Measurements from ENCODE around the gene TASL. TPM values are rescaled to one million over a fixed set of nuclear protein-coding genes. Genes with fewer than 3 reads are reported as not detected.
"Not testable (repeated sequence)": the region's sequence is repeated elsewhere in the genome, so short reads cannot be mapped to it uniquely, and the experiment has no call there.

TASL gene, protein sequence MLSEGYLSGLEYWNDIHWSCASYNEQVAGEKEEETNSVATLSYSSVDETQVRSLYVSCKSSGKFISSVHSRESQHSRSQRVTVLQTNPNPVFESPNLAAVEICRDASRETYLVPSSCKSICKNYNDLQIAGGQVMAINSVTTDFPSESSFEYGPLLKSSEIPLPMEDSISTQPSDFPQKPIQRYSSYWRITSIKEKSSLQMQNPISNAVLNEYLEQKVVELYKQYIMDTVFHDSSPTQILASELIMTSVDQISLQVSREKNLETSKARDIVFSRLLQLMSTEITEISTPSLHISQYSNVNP
- not detected in 2 replicates for total RNA-seq (2014; rRNA removed; shearing (Covaris generic))

DNA sequence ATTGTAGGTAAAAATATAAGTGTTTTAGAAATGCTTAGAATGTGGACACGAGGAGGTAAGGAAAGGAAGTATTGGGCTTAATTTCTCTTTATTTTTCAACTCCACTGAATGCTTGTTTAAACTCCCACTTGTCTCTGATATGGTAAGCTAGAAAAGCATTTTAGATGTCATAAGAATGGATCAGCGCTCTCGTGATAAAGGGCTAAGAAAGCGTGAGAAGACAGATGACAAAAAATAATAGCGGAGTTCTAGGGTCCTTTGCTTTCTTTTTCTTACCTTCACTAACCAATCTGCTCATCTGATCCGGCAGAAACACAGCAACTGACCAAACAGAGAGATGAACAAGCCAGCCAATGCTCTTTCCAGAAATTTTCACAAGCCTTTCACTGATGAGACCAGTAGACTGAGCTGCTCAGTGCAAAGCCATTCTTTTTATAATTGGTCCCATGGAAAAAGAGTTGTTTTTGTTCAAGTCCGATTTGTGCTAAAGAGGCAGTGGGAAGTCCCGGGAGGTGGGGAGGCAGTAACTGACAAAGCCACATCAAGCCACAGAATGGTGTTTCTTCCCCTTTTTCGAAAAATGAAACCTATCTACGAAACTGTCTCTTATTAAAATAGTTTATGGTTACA, at the start of gene TASL:
TSS of gene TASL (minus strand) at position 405 of the 630 bp plus-strand sequence. CDS start 17,411 bp downstream, outside the sequence.
- Histone ChIP-seq H3K9me3 (replicated peaks) (no peaks in the 10 kb centered on the region), H3K4me3 (no peak within 1 kb of the TSS), H3K4me1 (no peaks in the 10 kb centered on the region), H3K27me3 (no peaks in the 10 kb centered on the region), H3K27ac (no peak within 1 kb of the TSS), H3K36me3 (no peaks in the 10 kb centered on the region)
- no peak for DNase-seq

DNA sequence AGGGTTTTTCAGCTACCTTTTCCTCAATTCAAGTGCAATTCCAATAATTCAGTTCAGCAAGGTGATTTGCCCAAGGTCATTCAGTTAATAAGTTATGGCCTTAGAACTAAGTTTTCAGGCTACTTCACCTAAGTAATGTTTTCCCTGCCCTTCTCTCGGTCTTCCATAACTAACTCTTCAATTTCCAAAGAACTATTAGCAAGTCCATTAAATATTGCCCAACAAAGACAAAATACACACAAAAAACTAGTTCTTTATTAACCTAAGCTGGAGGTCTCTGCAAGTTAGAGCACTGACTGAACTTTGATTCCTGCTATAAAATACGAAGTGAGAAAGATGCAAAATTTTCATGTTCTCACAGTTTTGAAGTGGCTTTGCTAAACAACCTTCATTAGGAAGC, 48.8 kb upstream of the TASL start:
- Histone ChIP-seq H3K36me3 (no peaks in the 10 kb centered on the region), H3K4me1 (no peaks in the 10 kb centered on the region), H3K27me3 (no peaks in the 10 kb centered on the region), H3K4me3 (no peak overlapping the region), H3K9me3 (replicated peaks) (no peaks in the 10 kb centered on the region), H3K27ac (no peak overlapping the region)
- DNase-seq, result no peak

DNA sequence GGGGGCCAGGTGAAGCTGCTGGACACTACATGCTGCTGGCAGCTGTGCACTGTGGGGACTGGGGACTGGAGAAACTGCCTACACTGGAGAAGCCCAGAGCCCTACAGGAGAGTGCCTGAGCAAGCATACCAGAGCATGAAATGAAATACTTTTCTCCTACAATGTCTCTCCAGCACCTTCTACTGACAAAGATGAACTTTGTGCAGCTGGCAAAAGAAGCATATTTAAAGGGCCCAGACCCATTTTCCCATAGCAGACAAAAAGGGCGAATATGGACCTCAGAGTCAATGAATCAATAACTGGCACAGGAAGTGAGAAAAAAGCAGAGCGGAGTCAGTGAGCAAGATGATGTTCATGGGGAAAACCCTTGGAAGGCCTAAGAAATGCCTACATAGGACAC, 44.8 kb upstream of the TASL start:
- no peaks in the 10 kb centered on the region for H3K9me3 ChIP-seq (replicated peaks)
- H3K4me3 ChIP-seq, result no peak overlapping the region
- no peak for DNase-seq
- H3K36me3 ChIP-seq, result no peaks in the 10 kb centered on the region
- no peak overlapping the region for H3K27ac ChIP-seq
- no peaks in the 10 kb centered on the region for H3K27me3 ChIP-seq
- no peaks in the 10 kb centered on the region for H3K4me1 ChIP-seq

DNA sequence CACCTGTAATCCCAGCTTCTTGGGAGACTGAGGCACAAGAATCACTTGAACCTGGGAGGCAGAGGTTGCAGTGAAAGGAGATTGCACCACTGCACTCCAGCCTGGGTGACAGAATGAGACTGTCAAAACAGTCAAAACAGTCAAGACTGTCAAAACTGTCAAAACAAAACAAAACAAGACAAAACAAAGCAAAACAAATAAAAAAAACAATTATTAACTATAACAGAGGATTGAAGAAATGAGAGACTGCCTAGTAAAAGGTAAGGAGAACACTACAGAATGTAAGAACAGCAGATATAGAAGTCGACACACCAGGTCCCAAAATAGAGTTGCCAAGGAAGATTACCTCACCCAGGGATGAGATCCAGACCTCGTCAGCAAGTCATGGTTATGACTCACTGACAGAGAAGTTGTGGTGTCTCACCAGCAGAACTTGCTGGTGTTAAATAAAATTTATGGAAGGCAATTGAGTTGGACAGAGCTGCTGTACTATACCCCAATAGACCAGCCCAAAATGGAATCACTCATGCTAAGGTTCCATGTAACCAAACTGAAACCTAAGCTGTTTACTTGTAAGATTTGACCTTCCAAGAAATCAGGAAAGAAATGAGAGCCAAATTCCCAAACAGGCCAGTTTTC, 43.5 kb upstream of the TASL start:
- DNase-seq, result peak in 1 of 2 experiments; percentile 1
- Histone ChIP-seq H3K9me3 (replicated peaks) (no peaks in the 10 kb centered on the region), H3K4me1 (no peaks in the 10 kb centered on the region), H3K4me3 (no peak overlapping the region), H3K27ac (no peak overlapping the region), H3K36me3 (no peaks in the 10 kb centered on the region), H3K27me3 (no peaks in the 10 kb centered on the region)

DNA sequence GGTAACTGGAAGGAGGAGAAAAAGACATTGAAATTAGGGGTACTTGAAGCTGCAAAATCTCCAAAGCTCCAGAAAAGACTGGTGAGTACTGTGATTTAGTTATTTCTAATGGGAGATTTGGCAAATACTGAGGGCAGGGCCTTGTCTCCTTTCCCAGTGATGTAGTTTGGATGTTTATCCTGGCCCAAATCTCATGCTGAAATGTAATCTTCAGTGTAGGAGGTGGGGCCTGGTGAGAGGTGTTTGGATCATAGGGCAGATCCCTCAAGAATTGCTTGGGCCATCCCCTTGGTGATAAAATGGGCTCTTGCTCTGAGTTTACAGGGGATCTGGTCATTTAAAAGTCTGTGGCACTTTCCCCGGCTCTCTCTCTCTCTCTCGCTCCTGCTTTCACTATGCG, 42.6 kb upstream of the TASL start:
- Histone ChIP-seq H3K36me3 (no peaks in the 10 kb centered on the region), H3K4me1 (no peaks in the 10 kb centered on the region), H3K27me3 (no peaks in the 10 kb centered on the region), H3K9me3 (replicated peaks) (no peaks in the 10 kb centered on the region), H3K4me3 (no peak overlapping the region), H3K27ac (no peak overlapping the region)
- DNase-seq, result no peak

DNA sequence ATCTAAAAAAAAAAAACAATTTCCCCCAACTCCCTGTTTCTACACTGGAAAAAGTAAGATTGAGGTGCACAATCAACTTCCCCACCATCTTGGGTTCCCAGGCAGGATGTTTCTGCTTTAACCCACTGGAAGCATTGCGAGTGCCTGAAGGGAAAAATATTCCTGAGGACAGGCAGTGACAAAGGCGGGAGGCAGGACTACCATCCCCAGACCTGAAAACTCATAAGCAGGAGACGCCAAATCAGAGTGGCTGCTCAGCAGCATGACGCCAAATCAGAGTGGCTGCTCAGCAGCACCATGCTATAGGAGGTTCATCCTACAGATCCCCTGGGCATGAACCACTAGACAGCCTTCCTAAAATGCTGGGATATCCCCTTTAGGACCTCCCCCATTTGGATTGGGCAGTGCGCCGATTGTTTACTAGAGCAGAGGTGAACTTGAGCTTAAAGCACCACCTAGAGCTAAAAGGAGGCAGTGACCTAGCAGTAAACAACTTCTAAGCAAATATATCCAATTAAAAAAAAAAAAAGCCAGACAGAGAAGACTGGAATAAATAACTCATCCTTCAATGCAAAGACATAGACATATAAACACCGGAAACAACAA, 40.7 kb upstream of the TASL start:
- no peaks in the 10 kb centered on the region for H3K27me3 ChIP-seq
- DNase-seq, result no peak
- no peaks in the 10 kb centered on the region for H3K4me1 ChIP-seq
- H3K4me3 ChIP-seq, result no peak overlapping the region
- H3K27ac ChIP-seq, result no peak overlapping the region
- no peaks in the 10 kb centered on the region for H3K9me3 ChIP-seq (replicated peaks)
- H3K36me3 ChIP-seq, result no peaks in the 10 kb centered on the region

DNA sequence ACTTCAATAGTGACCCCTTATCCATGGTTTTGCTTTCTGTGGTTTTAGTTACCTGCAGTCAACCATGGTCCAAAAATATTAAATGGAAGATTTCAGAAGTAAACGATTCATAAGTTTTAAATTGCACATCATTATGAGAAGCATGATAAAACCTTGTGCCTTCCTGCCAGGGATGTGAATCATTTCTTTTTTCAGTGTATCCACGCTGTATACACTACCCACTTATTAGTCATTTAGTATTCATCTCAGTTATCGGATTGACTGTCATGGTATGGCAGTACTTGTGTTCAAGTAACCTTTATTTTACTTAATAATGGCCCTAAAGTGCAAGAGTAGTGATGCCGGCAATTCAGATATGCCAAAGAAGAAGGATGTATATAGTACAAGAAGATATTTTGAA, 37.7 kb upstream of the TASL start:
- DNase-seq, result no peak
- Histone ChIP-seq H3K36me3 (no peaks in the 10 kb centered on the region), H3K4me1 (no peaks in the 10 kb centered on the region), H3K27ac (no peak overlapping the region), H3K9me3 (replicated peaks) (no peaks in the 10 kb centered on the region), H3K4me3 (no peak overlapping the region), H3K27me3 (no peaks in the 10 kb centered on the region)

DNA sequence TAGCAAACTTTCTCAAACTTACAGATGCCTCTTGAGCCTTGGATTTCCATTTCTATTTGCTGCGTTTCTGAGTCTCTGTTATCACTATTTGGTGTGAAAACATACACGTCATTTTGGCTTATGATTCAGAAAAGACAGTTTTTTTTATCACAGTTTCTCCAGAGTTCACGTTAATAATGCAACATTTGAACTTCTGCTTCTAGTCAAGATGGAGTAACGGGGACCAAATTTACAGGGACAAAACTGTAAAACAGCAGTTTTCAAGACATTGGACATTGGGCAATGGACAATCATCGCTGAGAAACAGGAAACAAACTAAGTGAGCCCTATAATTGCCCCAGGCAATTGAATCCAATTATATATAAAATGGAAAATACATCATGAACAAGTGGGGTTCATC, 36.2 kb upstream of the TASL start:
- no peak for DNase-seq
- H3K36me3 ChIP-seq, result no peaks in the 10 kb centered on the region
- H3K9me3 ChIP-seq (replicated peaks), result no peaks in the 10 kb centered on the region
- H3K27ac ChIP-seq, result no peak overlapping the region
- no peaks in the 10 kb centered on the region for H3K27me3 ChIP-seq
- no peaks in the 10 kb centered on the region for H3K4me1 ChIP-seq
- no peak overlapping the region for H3K4me3 ChIP-seq

DNA sequence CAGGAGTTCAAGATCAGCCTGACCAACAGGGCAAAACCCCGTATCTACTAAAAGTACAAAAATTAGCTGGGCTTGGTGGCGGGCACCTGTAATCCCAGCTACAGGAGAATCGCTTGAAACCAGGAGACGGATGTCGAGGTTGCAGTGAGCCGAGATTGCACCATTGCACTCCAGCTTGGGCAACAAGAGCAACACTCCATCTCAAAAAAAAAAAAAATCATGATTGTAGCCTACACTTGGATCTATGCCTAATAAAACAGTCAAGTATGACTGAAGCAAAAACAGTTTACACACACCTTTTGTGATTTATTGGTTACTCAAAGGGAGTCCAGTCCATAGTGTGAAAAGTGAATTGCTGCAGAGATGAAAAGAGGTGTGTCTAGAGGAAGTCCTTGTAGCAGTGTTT, 34.7 kb upstream of the TASL start:
- no peaks in the 10 kb centered on the region for H3K27me3 ChIP-seq
- no peaks in the 10 kb centered on the region for H3K36me3 ChIP-seq
- H3K9me3 ChIP-seq (replicated peaks), result no peaks in the 10 kb centered on the region
- DNase-seq, result no peak
- H3K4me3 ChIP-seq, result no peak overlapping the region
- no peak overlapping the region for H3K27ac ChIP-seq
- no peaks in the 10 kb centered on the region for H3K4me1 ChIP-seq

DNA sequence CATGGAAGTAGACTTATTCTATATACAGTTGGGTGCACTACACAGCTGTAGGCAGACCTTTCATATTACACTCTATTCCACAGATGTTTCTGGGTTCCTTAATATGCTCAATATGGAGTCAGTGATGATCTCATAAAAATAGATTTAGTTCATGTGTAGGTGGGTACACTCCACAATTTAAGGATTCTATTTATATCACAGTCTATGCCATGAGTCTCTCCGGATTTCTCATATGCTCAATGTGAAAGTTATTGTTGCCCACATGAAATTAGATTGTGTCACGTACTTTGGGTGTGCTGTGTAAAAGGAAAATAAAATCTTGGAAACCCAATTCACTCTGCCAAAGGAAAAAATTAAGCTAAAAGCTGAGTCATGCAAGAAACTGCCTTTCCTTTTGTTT, 32.5 kb upstream of the TASL start:
- H3K4me1 ChIP-seq, result no peaks in the 10 kb centered on the region

DNA sequence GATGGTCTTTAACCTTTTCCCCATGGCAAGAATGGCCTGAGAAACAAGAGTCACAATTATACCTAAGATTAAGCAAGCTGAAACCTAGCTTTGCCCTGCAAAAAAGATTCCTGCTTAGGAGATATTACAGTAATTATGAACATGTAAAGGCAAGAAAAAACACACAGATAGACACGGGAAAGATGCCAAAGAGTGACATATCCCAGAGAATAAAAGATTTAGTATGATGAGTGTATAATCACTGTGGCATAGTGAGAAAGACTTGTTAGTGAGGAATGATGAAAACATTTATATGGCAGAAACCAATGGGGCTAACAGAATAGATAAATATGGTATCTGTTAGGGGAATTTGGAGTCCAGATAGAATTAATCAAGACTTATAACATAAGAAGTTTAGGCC, 29.6 kb upstream of the TASL start:
- Histone ChIP-seq H3K4me1 (no peaks in the 10 kb centered on the region), H3K36me3 (no peaks in the 10 kb centered on the region), H3K4me3 (no peak overlapping the region), H3K27ac (no peak overlapping the region), H3K9me3 (replicated peaks) (no peaks in the 10 kb centered on the region), H3K27me3 (no peaks in the 10 kb centered on the region)
- no peak for DNase-seq

More for the DNA sequence above, 32.5 kb upstream of the TASL start:
- no peak overlapping the region for H3K27ac ChIP-seq
- no peaks in the 10 kb centered on the region for H3K27me3 ChIP-seq
- no peaks in the 10 kb centered on the region for H3K36me3 ChIP-seq
- no peaks in the 10 kb centered on the region for H3K9me3 ChIP-seq (replicated peaks)
- no peak overlapping the region for H3K4me3 ChIP-seq
- DNase-seq, result no peak

DNA sequence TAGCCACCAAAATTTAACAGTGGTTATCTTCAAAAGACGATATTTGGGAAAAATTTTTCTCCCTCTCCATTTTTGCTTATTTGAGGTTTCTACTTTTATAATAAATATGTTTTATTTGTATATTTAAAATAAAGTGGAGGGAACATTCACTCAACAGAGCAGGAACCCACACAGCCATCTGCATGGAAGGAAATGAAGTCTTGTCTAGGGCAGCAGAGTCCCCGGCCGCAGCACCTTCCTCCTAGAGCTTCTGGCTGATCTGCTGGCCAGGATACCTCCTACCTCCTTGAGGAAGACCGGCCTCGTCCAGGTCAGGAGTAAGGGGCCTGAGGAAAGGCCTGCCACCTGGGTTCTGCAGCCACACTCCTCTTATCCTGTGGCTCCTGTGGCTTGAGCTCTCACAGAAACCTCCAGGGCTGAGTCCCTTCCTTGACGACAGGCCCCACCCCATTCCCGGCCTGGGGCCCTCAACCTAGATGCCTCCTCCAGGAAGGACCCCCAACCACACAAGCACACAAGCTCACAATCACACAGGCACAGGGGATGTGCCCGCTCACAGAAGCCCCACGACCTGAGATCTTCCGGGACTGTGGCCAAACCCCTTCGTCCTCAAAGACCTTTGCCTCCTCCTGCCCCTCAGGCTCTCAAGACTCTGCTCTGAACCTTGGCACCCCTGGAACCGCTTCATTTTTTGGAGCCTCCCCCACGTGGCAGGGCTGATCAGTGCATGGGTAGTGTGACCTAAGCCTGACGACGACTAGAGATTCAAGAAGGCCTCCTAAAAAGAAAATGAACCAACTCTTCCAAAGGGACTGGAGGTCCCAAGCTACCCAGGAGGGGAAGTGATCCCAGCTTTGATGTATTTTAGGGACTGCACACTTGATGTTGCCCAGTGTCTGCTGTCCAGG, 23.0 kb upstream of the TASL start:
- H3K4me3 ChIP-seq; H3K9me3 ChIP-seq (replicated peaks); H3K27me3 ChIP-seq; H3K36me3 ChIP-seq; H3K27ac ChIP-seq; DNase-seq; H3K4me1 ChIP-seq: not testable (repeated sequence)

DNA sequence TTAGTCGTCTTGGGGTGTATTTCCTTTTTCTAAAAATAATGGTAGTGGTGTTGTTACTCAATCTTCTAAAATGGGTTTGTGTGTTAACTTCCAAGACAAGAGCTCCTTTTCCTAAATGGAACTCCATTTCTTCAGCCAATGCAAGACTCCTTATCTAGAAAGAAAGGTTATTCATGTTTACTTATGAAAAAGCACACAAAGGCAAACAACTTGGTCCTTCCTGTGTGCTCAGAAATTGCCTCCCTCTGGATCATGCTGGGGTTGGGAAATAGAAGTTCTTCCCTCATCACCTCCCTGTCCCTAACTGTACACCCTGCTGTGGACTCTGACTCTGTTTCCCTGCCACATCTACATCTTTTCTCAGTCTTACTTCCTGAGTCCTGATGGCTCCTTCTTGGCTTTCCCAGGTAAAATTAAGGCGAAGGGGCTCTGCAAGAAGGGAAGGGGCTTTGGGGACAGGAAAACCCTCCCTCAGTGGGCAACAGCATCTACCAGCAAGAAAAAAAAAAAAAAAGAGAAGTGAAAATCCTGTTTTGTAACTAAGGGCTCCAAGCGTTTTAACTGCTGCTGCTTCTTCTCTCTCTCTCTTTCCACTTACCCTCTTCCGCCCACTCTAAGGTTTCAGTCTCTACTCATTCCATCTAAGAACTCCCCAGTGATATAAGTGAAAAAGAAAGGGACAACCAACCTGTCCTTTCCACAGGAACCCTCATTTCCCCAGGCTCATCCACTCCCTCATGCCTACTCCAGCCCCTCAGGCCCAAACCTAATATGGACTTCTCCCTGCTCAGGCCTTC, 19.8 kb upstream of the TASL start:
- Histone ChIP-seq H3K27me3 (no peaks in the 10 kb centered on the region), H3K4me3 (no peak overlapping the region), H3K36me3 (no peaks in the 10 kb centered on the region), H3K9me3 (replicated peaks) (no peaks in the 10 kb centered on the region), H3K27ac (no peak overlapping the region), H3K4me1 (no peaks in the 10 kb centered on the region)
- DNase-seq, result no peak
